Measurements from ENCODE around the gene MYO18A.
A peak's percentile ranks its signal among the peaks of the same experiment; 100 is the strongest.
"Not testable (repeated sequence)": the region's sequence is repeated elsewhere in the genome, so short reads cannot be mapped to it uniquely, and the experiment has no call there.

The MYO18A gene

DNA sequence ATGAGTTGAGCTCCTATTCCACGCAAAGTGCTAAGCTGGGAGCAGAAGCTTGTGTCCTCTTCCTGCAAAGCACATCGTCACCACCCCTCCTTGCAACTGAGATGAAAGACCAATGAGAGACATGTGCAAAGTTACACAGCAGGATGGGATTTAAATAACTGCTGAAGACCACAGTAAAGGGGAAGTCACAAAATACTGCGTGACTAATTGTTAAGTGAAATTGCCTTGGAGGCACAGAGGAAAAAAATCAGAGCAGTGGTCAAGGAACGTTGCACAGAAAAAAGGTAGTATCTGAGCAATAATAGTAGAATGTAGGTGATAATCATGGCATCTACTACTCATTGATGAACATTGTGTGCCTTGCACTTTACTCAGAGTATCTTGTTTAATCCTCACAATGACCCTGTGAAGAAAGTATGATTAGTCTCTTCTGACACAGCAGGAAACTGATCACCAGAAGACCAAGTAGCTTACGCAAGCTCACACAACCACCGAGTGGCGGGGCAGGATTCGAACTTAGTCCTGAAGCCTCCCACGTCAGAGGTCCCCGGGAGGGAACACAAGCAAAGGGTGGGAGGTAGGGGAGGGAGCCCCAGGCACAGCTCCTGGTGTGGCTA lies 15.4 kb upstream of the MYO18A start:
- no peak for DNase-seq

GRCh38 chr17:29194669-29195068 lies 14.5 kb upstream of the MYO18A start:
- no peak for DNase-seq

DNA sequence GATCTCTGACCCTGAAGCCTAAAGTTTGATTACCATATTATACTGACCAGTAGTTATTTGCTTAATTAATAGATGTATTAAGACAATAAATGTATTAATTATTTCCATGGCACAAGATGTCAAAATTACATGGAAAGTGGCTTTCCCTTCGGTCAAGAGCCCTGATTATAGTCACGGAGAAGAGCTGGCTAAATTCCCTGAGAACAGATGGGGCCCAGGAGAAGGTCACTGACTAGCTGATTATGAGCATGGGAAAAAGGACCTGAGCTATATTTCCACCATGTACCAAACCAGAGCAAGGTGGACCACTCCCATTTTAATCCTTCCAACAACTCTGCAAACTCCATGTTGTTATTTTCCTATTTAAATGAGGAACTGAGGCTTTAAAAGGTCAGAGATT lies 12.9 kb upstream of the MYO18A start:
- no peak for DNase-seq

GRCh38 chr17:29190592-29191207 lies 10.5 kb upstream of the MYO18A start:
- DNase-seq, result no peak

- no peak for DNase-seq
Measured at GRCh38 chr17:29190039-29190438, 9.8 kb upstream of the MYO18A start.

DNA sequence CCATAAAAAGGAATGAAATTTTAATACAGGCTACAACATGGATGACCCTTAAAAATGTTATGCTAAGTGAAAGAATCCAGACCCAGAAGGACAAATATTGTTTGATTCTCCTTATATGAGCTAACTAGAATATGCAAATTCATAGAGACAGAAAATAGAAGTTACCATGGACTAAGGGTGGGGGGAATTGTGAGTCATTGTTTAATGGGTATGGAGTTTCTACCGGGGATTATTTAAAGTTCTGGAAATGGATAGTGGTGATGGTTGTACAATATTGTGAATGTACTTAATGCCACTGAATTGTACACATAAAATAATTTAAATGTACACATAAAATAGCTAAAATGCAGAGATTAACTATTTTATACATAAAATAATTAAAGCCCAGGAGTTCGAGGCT lies 9.2 kb upstream of the MYO18A start:
- DNase-seq, result no peak

DNA sequence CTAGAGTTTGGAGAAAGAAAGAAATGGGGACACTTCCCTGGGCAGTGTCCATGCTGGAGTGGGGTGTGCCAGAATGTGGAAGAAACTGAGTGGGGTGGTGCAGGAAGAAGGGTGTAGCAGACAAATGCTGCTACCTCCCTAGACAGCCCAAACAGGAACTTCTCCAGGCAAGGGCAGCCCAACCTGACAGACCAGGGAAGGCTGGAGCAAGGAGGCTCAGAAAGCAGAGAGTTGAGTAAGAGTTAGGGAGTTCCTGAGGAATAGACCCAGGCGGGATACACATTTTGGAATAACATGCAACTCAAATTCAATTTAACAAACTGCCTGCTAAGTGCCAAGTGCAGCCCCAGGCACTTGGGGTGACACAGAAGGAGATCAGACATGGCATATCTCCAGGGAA lies 1.0 kb upstream of the MYO18A start:
- DNase-seq, result no peak

- DNase-seq, result no peak
Measured at GRCh38 chr17:29180788-29181160, 576 bp upstream of the MYO18A start.

DNA sequence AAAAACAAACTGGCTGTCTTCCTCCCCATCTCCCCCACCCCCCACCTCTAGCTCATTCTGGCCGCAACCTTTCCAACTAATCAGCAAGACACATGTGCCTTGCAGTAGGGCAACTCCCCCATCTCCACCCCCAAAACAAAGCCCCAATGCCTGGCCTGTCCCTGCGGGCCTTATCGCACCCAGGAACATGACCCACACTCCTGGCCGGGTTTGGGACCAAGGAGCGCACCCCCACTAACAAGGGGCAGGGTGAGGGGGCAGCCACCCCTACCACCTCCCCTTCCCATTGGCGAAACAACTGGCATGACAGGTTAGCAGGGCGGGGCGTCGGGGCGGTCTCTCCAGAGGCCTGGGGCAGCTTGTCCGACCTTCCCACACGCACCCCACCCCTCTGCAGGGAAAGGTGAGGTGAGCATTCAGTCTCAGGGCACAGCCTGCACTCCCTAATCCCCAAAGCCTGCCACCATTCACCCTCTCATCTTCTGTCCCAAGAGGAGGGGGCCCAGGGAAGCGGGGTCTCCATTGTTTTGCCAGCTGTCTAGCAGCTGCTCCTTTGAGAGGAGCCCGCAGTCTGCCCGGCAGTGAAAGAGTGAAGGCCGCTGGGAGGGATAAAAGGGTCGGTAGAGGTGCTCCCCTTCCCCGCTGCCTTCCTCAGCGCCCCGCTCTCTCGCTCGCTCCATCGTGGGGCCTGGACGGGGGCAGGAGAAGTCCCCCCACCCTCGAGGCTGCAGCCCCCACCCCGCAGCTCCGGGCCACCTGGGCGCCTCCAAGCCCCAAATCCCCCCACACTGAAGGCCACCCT lies 765 bp downstream of the MYO18A start:
- DNase-seq, result peak; percentile 56

- DNase-seq, result no peak
Measured at GRCh38 chr17:29178750-29179231, 1.4 kb downstream of the MYO18A start.

GRCh38 chr17:29177871-29178749 lies 2.1 kb downstream of the MYO18A start:
- no peak for DNase-seq

- DNase-seq, result no peak
Measured at GRCh38 chr17:29177541-29177870, 2.7 kb downstream of the MYO18A start.

GRCh38 chr17:29176558-29177351 lies 3.4 kb downstream of the MYO18A start:
- peak; percentile 57 for DNase-seq

DNA sequence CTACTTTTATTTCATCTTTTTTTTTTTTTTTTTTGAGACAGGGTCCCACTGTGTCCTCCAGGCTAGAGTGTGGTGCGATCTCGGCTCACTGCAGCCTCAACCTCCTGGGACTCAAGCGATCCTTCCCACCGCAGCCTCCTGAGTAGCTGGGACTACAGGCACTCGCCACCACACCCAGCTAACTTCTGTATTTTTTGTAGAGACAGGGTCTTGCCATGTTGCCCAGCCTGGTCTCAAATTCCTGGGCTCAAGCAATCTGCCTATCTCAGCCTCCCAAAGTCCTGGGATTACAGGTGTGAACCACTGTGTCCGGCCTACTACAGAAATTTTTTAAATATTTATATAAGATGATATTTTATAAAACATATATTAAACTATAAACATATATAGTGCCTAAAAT lies 4.8 kb downstream of the MYO18A start:
- no peak for DNase-seq

- no peak for DNase-seq
Measured at GRCh38 chr17:29172589-29172988, 7.6 kb downstream of the MYO18A start.

- DNase-seq, result no peak
Measured at GRCh38 chr17:29170682-29171081, 9.5 kb downstream of the MYO18A start.

GRCh38 chr17:29169806-29170591 lies 10.2 kb downstream of the MYO18A start:
- no peak for DNase-seq

GRCh38 chr17:29168759-29169126 lies 11.5 kb downstream of the MYO18A start:
- DNase-seq, result not testable (repeated sequence)

- DNase-seq, result no peak
Measured at GRCh38 chr17:29168079-29168758, 12.0 kb downstream of the MYO18A start.

DNA sequence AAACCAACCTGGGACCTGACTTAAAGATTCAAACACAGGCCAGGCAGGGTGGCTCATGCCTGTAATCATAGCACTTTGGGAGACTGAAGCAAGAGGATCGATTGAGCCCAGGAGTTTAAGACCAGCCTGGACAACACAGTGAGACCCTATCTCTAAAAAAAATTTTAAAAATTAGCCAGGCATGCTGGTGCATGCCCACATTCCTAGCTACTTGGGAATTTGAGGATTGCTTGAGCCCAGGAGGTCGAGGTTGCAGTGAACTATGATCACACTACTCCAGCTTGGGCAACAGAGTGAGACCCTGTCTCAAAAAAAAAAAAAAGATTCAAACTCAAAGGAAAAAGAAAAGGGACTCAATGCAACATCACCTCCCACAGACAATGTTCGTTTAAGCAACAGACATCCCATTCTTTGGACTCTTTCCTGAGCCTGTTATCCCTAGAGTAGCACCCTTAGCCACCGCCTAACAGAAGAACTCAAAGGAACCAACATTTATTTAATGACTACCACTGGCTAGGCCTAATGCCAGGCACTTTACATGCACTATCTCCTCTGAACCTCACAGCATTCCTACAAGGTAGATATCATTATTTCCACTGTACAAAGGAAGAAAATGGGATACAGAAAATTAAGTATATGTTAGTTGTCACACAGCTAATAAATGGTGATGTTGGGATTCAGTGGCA lies 12.7 kb downstream of the MYO18A start:
- no peak for DNase-seq
